Osteocyte (in vitro differentiated cells): ENCODE measurements around the gene CALCOCO2. TPM values are rescaled to one million over a fixed set of nuclear protein-coding genes. Genes with fewer than 3 reads are reported as not detected.
A peak's percentile ranks its signal among the peaks of the same experiment; 100 is the strongest.

ENCODE experiments used
- DNase-seq: peaks from one replicate; pipeline ENCODE4 v3.0.0; 2021; ENCODE audit warnings: mixed read lengths; ENCODE audit not compliant: unreplicated experiment; ENCODE audit errors: extremely low spot score
- H3K27ac Mint-ChIP-seq: one replicate; pipeline ENCODE4 v1.8.0; 2021; ENCODE audit warnings: mild to moderate bottlenecking, mixed read lengths; ENCODE audit not compliant: unreplicated experiment
- H3K27me3 Mint-ChIP-seq: one replicate; pipeline ENCODE4 v1.8.0; 2021; ENCODE audit warnings: mixed read lengths; ENCODE audit not compliant: unreplicated experiment
- H3K36me3 Mint-ChIP-seq: one replicate; pipeline ENCODE4 v1.8.0; 2021; ENCODE audit warnings: mixed read lengths; ENCODE audit not compliant: unreplicated experiment
- H3K4me1 Mint-ChIP-seq: one replicate; pipeline ENCODE4 v1.8.0; 2021; ENCODE audit warnings: mixed read lengths; ENCODE audit not compliant: unreplicated experiment
- H3K4me3 Mint-ChIP-seq: one replicate; pipeline ENCODE4 v1.8.0; 2021; ENCODE audit warnings: mild to moderate bottlenecking, moderate library complexity, mixed read lengths; ENCODE audit not compliant: unreplicated experiment
- H3K9me3 Mint-ChIP-seq: one replicate; pipeline ENCODE4 v1.8.0; 2021; ENCODE audit warnings: mixed read lengths; ENCODE audit not compliant: unreplicated experiment
- CTCF ChIP-seq: fragments of 200-600 bp; sonication (generic); IDR thresholded peaks from 2 replicates; pipeline ENCODE4 v1.5.0; 2021; ENCODE audit warnings: antibody characterized with exemption, mild to moderate bottlenecking, moderate library complexity
- total RNA-seq: library from RNA; stranded (reverse); gene quantifications from 2 replicates; pipeline ENCODE4 v1.2.1, GENCODE V29; 2021

Gene CALCOCO2
- total RNA-seq, 1 donor from 2014 or later, result 94.4 TPM

- H3K4me3 Mint-ChIP-seq, result no peak overlapping the region
- no peak overlapping the region for H3K27ac Mint-ChIP-seq
- H3K9me3 Mint-ChIP-seq, result no peaks in the 10 kb centered on the region
- DNase-seq, result no peak
- H3K36me3 Mint-ChIP-seq, result no peaks in the 10 kb centered on the region
- peaks cover 19% of the 10 kb centered on the region for H3K27me3 Mint-ChIP-seq
- no peak for TF ChIP-seq CTCF
- H3K4me1 Mint-ChIP-seq, result peaks cover 7% of the 10 kb centered on the region
These were observed 43.0 kb downstream of the CALCOCO2 start for GRCh38 chr17:48873696-48874443.

- Mint-ChIP-seq H3K9me3 (no peaks in the 10 kb centered on the region), H3K36me3 (no peaks in the 10 kb centered on the region), H3K4me1 (no peaks in the 10 kb centered on the region), H3K4me3 (no peak overlapping the region), H3K27me3 (peaks cover 6% of the 10 kb centered on the region), H3K27ac (no peak overlapping the region)
- no peak for DNase-seq
- peak; percentile 92 for TF ChIP-seq CTCF
These were observed 48.4 kb downstream of the CALCOCO2 start for GRCh38 chr17:48878920-48879898.

GRCh38 chr17:48882272-48882671 is 51.4 kb downstream of the CALCOCO2 start:
- H3K4me3 Mint-ChIP-seq, result no peak overlapping the region
- no peak for DNase-seq
- no peaks in the 10 kb centered on the region for H3K36me3 Mint-ChIP-seq
- no peak overlapping the region for H3K27ac Mint-ChIP-seq
- H3K9me3 Mint-ChIP-seq, result no peaks in the 10 kb centered on the region
- peaks cover 2% of the 10 kb centered on the region for H3K27me3 Mint-ChIP-seq
- TF ChIP-seq CTCF, result no peak
- H3K4me1 Mint-ChIP-seq, result peaks cover 4% of the 10 kb centered on the region

GRCh38 chr17:48883171-48883570 is 52.3 kb downstream of the CALCOCO2 start:
- TF ChIP-seq CTCF, result no peak
- no peaks in the 10 kb centered on the region for H3K27me3 Mint-ChIP-seq
- H3K27ac Mint-ChIP-seq, result no peak overlapping the region
- no peaks in the 10 kb centered on the region for H3K36me3 Mint-ChIP-seq
- DNase-seq, result no peak
- H3K9me3 Mint-ChIP-seq, result no peaks in the 10 kb centered on the region
- no peak overlapping the region for H3K4me3 Mint-ChIP-seq
- H3K4me1 Mint-ChIP-seq, result peaks cover 4% of the 10 kb centered on the region

- Mint-ChIP-seq H3K27me3 (no peaks in the 10 kb centered on the region), H3K4me1 (peaks cover 20% of the 10 kb centered on the region), H3K9me3 (no peaks in the 10 kb centered on the region), H3K27ac (no peak overlapping the region), H3K4me3 (no peak overlapping the region), H3K36me3 (no peaks in the 10 kb centered on the region)
- TF ChIP-seq CTCF, result no peak
- no peak for DNase-seq
These were observed 59.3 kb downstream of the CALCOCO2 start for GRCh38 chr17:48890086-48890485.
